HG03097 (cell line): Measurements from ENCODE around the gene CNBD2.
A peak's percentile ranks its signal among the peaks of the same experiment; 100 is the strongest.
"Not testable (repeated sequence)": the region's sequence is repeated elsewhere in the genome, so short reads cannot be mapped to it uniquely, and the experiment has no call there.

ENCODE experiments used
- ATAC-seq: cut with Tn5 transposase; IDR thresholded peaks from one replicate; pipeline ENCODE4 v1.9.1; 2021; ENCODE audit not compliant: unreplicated experiment, low FRiP score

The CNBD2 gene

DNA sequence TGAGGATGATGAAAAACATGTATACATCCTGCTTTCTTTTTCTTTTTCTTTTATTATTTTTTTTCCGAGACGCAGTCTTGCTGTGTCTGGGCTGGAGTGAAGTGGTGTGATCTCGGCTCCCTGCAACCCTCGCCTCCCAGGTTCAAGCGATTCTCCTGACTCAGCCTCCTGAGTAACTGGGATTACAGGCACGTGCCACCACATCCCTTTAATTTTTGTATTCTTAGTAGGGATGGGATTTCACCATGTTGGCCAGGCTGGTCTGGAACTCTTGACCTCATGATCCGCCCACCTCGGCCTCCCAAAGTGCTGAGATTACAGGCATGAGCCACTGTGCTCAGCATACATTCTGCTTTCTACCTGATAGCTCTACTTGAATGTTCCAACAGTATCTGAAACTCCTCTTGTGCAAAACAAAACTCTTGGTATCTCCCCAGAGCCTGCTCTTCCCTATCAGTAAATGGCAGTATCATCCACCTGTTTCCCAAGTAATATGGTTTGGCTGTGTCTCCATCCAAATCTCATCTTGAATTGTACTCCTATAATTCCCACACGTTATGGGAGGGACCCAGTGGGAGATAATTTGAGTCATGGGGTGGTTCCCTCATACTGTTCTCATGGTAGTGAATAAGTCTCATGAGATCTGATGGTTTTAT is 85.6 kb downstream of the CNBD2 start:
- not testable (repeated sequence) for ATAC-seq

- ATAC-seq: no peak
These were observed 86.8 kb downstream of the CNBD2 start for GRCh38 chr20:36055145-36055544.

DNA sequence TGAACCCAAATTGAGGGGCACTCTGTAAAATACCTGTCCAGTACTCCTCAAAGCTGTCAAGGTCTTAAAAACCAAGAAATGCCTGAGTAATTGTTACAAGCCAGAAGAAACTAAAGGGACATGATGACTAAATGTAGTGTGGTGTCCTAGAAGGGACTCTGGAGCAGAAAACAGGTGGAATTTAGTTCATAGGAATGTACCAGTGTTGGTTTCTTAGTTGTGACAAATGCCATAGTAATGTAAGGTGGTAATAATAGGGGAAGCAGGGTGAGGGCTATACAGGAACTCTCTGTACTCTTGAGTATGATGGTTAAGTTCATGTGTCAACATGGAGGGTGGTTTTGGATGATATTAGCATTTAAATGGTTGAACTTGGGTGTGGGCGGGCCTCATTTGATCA is 92.3 kb downstream of the CNBD2 start:
- no peak for ATAC-seq

GRCh38 chr20:36061754-36062153 is 93.4 kb downstream of the CNBD2 start:
- ATAC-seq: no peak

DNA sequence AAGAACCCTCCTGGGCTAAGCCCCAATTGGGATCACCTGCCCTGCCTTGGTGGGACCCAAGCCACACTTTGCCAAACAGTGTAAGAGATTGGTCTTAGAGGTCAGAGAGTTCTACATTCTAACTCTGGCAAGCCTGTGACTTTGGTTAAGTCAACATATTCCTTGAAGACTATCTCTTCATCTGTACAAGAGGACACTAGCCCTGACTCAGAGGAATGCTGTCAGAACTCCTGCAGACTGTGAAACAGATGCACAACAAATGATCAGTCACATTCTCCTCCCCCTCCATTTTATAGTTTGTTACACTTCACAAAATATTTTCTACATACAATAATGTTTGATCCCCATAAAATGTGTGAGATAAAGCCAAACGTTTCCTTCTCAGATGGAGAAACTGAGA is 94.4 kb downstream of the CNBD2 start:
- ATAC-seq: no peak

DNA sequence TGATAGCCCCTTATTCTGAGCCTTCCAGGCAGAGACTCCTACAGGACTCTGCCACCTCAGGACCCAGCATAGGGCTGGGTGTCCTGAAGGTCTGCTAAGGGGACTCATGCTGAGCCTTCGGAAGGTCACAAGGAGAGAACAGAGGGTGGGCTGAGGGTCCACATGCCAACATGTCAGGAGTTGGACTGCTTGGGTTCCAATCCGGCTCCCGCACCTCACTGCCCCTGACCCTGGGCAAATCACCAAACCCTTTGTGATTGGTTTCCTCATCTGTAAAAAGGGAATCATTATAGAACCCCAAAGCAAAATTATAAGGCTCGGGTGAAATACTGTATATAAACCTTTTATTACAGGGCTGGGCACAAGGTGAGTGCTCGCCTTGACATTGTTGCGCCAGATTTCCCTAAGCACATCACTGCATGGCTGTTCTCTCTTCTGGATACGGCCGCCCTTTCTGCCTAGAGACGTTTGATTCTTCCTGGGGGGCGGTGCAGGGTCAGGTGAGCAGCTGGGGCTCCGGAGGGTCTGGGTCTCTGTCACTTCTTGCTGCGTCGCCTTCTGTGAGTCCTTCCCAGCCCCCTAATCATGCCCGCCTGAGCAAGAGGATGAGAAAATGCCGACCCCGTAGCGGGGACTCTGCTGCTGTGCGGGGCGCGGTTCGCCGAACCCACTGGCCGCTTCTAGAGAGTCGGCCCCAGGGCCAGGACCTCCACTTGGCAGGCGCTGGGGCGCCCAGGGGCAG is 95.7 kb downstream of the CNBD2 start:
- ATAC-seq: no peak

- peak; percentile 85 for ATAC-seq
These were observed 96.5 kb downstream of the CNBD2 start for GRCh38 chr20:36064658-36065426.

DNA sequence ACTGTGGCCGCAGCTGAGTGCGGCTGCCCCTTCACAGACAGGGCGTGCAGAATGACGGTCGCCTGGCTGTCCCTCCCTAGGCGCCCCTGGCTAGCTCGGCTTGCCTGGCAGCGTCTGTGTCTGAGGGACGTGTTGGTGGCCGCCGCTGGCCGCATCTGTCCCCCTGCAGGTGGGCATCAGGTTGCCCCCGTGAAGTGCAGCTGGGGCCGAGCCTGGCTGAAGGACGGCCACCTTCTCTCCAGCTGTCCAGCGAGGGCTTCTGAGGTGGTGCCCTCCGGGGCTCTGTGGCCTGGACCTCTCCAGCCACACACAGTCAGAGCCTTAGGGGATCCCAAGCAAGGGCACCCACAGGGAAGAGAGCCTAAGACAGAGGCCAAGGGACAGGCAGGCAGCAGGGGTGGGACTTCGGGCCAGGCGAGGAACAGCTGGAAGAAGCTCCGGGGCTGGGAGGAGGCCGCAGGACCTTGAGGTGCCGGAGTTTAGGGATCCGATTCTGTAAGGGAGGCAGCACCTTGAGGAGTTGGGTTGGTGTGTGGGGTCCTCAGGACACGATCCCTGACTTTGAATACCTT is 97.1 kb downstream of the CNBD2 start:
- ATAC-seq: no peak

- no peak for ATAC-seq
These were observed 98.4 kb downstream of the CNBD2 start for GRCh38 chr20:36066777-36067176.

- ATAC-seq: not testable (repeated sequence)
These were observed 100.1 kb downstream of the CNBD2 start for GRCh38 chr20:36068526-36068925.

DNA sequence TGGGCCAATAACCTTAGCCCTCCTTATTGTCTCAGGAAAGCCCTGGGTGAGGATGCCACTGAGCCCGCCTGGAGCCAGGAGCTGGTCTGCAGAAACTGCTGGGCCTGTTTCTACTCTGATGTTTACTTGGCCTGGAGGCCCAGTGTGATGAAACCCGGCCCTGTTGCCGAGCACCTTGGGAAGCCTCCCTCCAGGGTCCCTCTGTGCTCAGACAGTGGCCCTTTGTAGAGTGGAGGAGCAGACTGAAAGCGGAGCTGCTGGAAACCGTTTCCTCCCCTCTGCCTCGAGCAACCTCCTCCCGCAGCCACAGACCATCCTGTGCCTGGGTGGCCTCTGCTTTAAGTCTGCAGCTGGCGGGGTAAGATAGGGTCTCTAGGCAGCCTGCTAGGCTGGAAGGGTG is 102.1 kb downstream of the CNBD2 start:
- no peak for ATAC-seq

GRCh38 chr20:36071848-36072247 is 103.5 kb downstream of the CNBD2 start:
- ATAC-seq: no peak

- ATAC-seq: no peak
These were observed 106.6 kb downstream of the CNBD2 start for GRCh38 chr20:36074983-36075382.

- ATAC-seq: not testable (repeated sequence)
These were observed 109.4 kb downstream of the CNBD2 start for GRCh38 chr20:36077762-36078161.

DNA sequence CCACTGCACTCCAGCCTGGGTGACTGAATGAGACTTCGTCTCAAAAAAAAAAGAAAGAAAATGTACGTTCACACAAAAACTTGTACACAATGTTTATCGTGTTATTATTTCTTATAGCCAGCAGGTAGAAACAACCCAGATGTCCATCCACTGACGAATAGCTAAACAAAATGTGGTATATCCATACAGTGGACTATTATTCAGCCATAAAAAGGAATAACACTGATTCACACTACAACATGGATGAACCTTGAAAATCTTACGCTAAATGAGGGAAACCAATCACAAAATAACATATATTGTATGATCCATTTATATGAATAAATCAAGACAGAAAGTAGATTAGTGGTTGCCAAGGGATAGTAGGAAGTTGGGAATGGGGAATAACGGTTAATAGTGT is 111.1 kb downstream of the CNBD2 start:
- no peak for ATAC-seq

DNA sequence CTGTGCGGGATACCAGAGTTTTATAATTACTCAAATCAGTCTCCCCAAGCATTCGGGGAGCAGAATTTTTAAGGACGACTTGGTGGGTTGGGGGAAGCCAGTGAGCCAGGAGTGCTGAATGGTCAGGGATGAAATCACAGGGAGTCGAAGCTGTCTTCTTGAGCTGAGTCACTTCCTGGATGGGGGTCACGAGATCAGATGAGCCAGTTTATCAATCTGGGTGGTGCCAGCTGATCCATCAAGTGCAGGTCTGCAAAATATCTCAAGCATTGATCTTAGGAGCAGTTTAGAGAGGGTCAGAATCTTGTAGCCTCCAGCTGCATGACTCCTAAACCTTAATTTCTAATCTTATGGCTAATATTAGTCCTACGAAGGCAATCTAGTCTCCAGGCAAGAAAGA is 111.6 kb downstream of the CNBD2 start:
- not testable (repeated sequence) for ATAC-seq
